HG02884 (cell line): ENCODE data around the gene ELMO1.

Experiments used
- ATAC-seq: cut with Tn5 transposase; IDR thresholded peaks from one replicate; pipeline ENCODE4 v1.9.1; 2021; ENCODE audit warnings: mild to moderate bottlenecking, moderate library complexity; ENCODE audit not compliant: unreplicated experiment

Gene ELMO1

GRCh38 chr7:37352251-37352880, 96.3 kb downstream of the ELMO1 start:
- ATAC-seq, result no peak

- ATAC-seq, result no peak
Observed at GRCh38 chr7:37351716-37352115, 96.9 kb downstream of the ELMO1 start.

DNA sequence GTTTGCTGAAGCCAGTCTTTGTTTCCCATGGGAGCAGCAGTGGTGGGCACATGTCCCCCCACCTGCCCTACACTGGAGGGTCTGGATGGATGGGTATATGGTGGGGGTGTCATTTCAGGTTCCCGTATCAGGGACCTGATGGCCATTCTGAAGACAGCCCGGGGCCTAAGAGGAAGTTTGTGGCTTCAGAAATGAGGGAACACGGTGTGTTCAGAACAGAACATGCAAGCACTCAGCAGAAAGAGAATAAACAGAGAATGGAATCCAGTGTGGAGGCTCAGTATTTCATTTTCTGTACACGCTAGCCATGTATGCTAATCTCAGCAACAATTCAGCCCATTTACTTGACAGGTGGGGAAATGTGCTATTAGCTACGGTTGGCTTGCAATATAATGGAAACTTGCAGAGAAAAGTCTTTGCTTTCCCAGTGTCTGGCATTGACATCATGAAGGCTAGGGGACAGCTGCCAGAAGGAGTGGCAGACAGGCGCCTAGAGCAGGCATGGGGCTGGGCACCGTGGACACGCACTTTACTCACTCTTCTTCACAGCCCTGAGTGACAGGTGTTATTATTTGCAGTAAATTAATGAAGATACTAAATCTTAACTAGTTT, 98.6 kb downstream of the ELMO1 start:
- peak; percentile 34 for ATAC-seq

- ATAC-seq, result no peak
Observed at GRCh38 chr7:37348982-37349381, 99.7 kb downstream of the ELMO1 start.

DNA sequence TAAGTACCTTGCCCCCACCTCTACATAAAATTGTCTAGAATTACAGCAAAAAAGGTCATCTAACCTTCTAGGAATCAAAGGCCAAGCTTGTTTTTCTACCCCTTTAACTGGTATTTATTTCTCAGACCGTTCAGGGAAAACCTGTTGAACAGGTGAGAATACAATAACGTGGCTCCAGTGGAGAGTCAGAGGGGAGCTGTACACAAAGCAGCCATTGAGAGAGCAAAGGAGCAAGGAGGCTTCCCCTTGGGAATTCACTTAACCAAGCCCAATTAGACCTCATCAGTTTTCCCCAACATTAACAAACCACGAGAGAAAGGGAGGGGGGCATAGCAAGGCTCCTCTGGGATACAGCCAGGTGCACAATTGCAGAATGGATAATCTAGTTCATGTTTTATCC, 101.9 kb downstream of the ELMO1 start:
- ATAC-seq, result no peak

DNA sequence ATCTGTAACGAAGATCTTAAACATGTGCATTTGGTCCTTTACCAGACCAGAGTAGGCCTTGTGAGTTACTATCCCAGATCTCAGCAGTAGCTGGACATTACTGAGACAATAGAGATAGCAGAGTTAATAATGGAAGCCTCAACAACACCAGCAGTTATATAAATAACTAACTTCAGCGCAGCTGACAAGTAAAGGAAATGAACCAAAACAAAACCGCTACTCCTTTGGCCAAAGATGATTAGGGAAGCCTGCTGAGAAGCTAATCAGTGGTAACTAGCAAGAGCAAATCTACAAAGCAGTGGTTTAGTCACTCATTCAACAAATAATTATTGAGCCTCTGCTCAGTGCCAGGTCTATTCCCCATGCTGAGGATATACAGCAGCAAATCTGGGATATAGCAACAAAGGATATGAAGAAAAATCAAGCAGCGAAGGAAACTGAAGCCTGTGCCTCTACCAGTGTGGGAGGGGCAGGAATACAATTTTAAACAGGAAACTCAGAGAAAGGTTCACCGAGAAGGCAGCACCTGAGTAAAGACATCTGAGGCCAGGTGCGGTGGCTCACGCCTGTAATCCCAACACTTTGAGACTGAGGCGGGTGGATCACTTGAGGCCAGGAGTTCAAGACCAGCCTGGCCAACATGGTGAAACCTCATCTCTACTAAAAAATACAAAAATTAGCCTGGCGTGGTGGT, 103.6 kb downstream of the ELMO1 start:
- no peak for ATAC-seq

GRCh38 chr7:37342688-37343471, 105.8 kb downstream of the ELMO1 start:
- ATAC-seq, result peak; percentile 59

GRCh38 chr7:37342176-37342687, 106.4 kb downstream of the ELMO1 start:
- ATAC-seq, result no peak

DNA sequence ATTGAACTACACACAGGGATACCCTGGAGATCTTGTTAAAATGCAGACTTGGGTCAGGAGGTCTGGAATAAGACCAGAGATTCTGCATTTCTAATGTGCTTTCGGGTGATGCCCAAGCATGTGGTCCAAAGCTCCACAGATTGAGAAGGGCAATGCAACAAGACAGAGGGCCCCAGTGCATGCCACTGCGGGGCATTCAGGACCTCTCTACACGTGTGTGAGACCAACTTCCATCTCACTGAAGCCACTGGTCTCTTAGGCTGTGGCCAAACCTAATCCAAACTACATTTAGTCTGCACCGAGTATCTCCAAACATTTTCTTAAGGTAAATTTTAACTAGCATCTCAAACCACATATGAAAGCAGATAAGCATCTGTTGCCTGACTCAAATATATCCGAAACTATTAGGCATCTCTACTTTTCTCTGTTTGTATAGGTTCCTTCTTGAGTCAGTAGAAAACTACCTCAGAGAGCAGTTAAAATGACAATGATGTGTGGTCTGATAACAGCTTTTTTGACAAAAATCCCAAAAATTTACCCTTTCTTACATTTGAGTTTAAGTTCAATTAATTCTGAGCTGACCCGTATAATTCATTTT, 107.5 kb downstream of the ELMO1 start:
- peak; percentile 41 for ATAC-seq

DNA sequence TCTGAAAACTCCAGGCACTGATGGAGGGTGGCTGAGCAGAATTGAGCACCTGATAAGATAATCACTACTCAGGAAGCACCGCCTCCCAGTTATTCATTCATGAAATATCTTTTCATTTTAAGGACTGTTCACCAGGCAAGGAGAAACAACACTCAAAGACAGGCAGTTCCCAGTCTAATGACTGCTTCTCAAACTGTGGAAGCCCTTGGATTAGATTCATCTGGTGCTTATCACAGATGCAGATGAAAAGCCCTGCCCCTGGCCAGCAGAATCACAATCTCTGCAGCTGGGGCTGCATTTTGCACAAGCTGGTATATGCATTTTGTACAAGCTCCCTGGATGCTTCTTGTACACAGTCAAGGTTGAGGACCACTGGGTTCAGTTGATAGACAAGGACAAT, 109.7 kb downstream of the ELMO1 start:
- ATAC-seq, result no peak

DNA sequence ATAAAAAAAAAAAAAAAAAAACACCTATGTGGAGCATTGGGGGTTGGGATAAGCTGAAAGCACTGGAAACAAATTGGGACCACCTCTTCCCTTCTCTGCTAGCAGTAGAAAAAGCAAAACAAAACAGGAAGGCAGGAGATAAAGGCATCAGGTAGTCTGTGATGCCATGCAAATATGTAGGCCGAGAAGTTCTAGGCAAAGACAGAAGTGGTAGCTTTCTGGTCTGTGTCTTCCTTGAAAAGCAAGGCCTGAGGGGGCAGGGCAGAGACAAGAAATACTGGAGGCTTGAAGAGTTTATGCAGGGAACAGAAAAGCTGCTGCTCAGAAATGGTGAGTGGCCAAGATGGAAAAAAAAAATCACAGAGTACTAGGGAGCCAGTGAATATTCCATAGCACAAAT, 111.1 kb downstream of the ELMO1 start:
- ATAC-seq, result no peak

DNA sequence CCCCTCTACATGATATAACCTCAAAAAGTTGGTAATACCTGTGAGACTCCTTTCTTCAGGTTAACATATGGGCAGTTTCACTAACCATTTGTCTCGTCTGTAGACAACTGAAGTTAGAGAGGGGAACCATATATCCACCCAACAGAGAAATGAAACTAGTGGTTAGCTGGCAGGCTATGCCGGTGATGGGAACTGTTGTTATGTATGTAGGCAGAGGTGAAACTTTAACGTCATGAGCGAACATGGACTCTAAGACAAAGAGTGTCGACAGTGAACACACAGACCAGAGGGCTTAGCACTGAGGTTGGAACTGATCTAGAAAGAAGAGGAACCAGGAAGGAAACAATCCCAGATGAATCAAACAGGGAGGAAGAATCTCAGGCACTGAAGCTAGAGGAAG, 112.4 kb downstream of the ELMO1 start:
- peak; percentile 90 for ATAC-seq

- no peak for ATAC-seq
Observed at GRCh38 chr7:37333075-37333474, 115.6 kb downstream of the ELMO1 start.

- no peak for ATAC-seq
Observed at GRCh38 chr7:37332243-37333016, 116.2 kb downstream of the ELMO1 start.

- ATAC-seq, result no peak
Observed at GRCh38 chr7:37330775-37331174, 117.9 kb downstream of the ELMO1 start.

DNA sequence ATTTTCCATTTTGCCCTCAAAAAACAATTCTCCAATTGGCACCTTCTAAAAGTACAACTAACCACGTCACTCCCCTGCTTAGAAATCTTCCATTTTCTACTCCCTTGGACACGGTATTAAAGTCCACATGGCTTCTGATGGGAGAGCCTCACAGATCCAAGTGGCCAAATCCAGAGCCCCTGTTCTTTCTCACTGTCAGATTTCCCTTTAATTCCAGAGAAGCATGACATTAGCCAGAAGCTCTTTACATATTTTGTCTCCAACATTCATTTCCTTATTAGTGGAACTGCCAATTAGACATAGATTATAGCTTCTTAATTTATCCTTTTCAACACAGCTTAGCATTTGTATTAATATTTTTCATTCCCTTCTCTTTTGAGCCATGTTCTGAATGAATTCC, 118.7 kb downstream of the ELMO1 start:
- ATAC-seq, result no peak

- no peak for ATAC-seq
Observed at GRCh38 chr7:37327288-37327687, 121.4 kb downstream of the ELMO1 start.

GRCh38 chr7:37323966-37324365, 124.7 kb downstream of the ELMO1 start:
- ATAC-seq, result no peak

DNA sequence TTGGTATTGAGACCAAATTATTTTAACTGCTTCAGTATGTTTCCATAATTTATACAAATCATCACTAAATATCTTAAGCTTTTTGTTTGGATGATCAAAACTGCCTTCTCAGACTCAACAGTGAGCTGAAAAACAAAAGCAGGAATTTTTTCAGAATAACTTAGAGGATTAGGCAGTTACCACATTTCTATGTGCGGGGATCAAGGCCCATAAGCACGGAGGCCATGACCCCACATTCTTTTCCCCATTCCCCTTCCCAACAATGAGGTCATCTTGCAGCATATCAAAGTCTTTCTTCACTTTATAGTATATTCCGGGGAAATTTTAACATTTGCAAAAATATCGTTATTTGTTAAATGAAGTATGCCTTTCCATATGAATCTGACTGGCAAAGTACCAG, 125.8 kb downstream of the ELMO1 start:
- no peak for ATAC-seq

DNA sequence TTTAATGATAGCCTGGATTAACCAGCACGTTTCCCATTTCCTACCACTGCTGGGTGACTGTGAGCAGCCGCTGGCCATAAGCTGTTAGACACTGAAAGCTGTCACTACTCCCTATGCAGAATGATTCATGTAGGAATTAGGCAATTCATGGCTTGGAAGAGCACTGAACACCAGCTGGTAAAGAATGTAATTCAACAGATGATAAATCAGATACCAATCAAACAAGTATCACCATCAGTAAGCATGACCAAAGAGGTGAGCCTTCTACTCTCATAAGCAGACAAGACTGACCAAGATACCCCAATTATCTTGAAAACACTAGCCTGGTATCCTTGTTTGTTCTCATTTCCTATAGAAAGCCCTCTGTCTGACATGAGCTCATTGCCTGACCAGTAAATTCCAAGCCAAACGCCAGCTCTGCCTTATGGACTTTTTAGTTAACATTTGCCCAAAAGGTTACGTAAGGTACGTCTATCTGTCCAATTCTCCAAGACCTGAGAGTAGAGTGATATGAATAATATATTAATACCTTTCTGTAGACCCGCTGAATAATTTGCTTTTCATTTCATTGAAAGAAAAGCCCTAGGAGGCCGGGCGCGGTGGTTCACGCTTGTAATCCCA, 127.7 kb downstream of the ELMO1 start:
- ATAC-seq, result no peak
